A549 (cell line): ENCODE results near the gene MEGF6. TPM values are rescaled to one million over a fixed set of nuclear protein-coding genes. Genes with fewer than 3 reads are reported as not detected.

ENCODE experiments used
- ATAC-seq, 2 experiments: fragments of 200-7000 bp in 1 of 2; fragments of >200 bp in 1 of 2; cut with Nextera tagmentation in 1 of 2; cut with Tn5 transposase in 1 of 2; 3 replicates each; pipeline versions ENCODE4 v1.8.0 to v1.9.1; 2018 to 2020; ENCODE audit warnings: mild to moderate bottlenecking in 1 of 2, moderate library complexity in 1 of 2
- CTCF ChIA-PET: fragments of 300-600 bp; sonication (Branson Sonifier 250); formaldehyde crosslinking; extraction: SDS; loops from one replicate; lab custom pipeline; 2021; ENCODE audit warnings: antibody characterized with exemption, inconsistent platforms; lab: Yijun Ruan, JAX
- POLR2A ChIA-PET: fragments of 350-600 bp; formaldehyde crosslinking; extraction: SDS; loops from one replicate; lab custom pipeline; 2021; ENCODE audit warnings: antibody characterized with exemption, inconsistent platforms; lab: Yijun Ruan, JAX
- DNase-seq, 2 experiments: peaks; one replicate each; pipeline versions ENCODE4 v3.0.0 to v3.0.0-alpha.2; 2011 to 2016; ENCODE audit warnings: low read depth in 1 of 2, low spot score in 1 of 2
- FAIRE-seq: peaks from 2 replicates; lab custom pipeline; 2011; peaks lifted over from hg19 to GRCh38; lab: Jason Lieb, UNC
- H3K27ac ChIP-seq, 2 experiments: fragments of >200 bp; sonication (Bioruptor Twin); formaldehyde crosslinking; 3 replicates each; pipeline ENCODE4 v1.5.1; 2016 to 2017
- H3K4me1 ChIP-seq: fragments of >200 bp; sonication (Bioruptor Twin); formaldehyde crosslinking; 3 replicates; pipeline ENCODE4 v1.6.1; 2016
- H3K4me2 ChIP-seq: fragments of >200 bp; sonication (Bioruptor Twin); formaldehyde crosslinking; 3 replicates; pipeline ENCODE4 v1.6.1; 2016
- H3K4me3 ChIP-seq: fragments of >200 bp; sonication (Bioruptor Twin); formaldehyde crosslinking; 3 replicates; pipeline ENCODE4 v1.5.1; 2016
- H3K9me3 ChIP-seq: fragments of >200 bp; sonication (Bioruptor Twin); formaldehyde crosslinking; 3 replicates; pipeline ENCODE4 v1.6.1; 2016
- ATOH8 ChIP-seq: fragments of 250-450 bp; sonication (Bioruptor Pico); IDR thresholded peaks from 2 replicates; pipeline ENCODE4 v1.5.0; 2020; ENCODE audit warnings: low read depth, mild to moderate bottlenecking, moderate library complexity
- BHLHE40 ChIP-seq: IDR thresholded peaks from 2 replicates; pipeline ENCODE4 v1.6.1; 2012; ENCODE audit warnings: low read depth, low read length, inconsistent platforms
- CBX2 ChIP-seq: fragments of 200-600 bp; sonication (generic); IDR thresholded peaks from 2 replicates; pipeline ENCODE4 v1.6.1; 2016; ENCODE audit warnings: low read depth, mild to moderate bottlenecking, borderline replicate concordance
- EP300 ChIP-seq, 2 experiments: fragments of >200 bp; sonication (Bioruptor Twin); formaldehyde crosslinking; IDR thresholded peaks; 2 replicates in 1 of 2; 3 replicates in 1 of 2; pipeline ENCODE4 v1.6.1; 2016 to 2017
- FOSB ChIP-seq: fragments of 250-450 bp; sonication (Bioruptor Pico); IDR thresholded peaks from 2 replicates; pipeline ENCODE4 v1.5.0; 2020; ENCODE audit warnings: mild to moderate bottlenecking, moderate library complexity
- FOXS1 ChIP-seq: fragments of 250-450 bp; sonication (Bioruptor Pico); IDR thresholded peaks from 2 replicates; pipeline ENCODE4 v1.5.0; 2020; ENCODE audit warnings: mild to moderate bottlenecking, moderate library complexity
- JUNB ChIP-seq: fragments of >200 bp; sonication (Bioruptor Twin); formaldehyde crosslinking; IDR thresholded peaks from 2 replicates; pipeline ENCODE4 v1.6.1; 2016
- KDM1A ChIP-seq: fragments of 200-600 bp; sonication (generic); IDR thresholded peaks from 2 replicates; pipeline ENCODE4 v1.6.1; 2016; ENCODE audit warnings: low read depth, mild to moderate bottlenecking
- KDM5A ChIP-seq: fragments of 200-600 bp; sonication (generic); IDR thresholded peaks from 2 replicates; pipeline ENCODE4 v1.6.1; 2016; ENCODE audit warnings: antibody characterized with exemption, mild to moderate bottlenecking
- MAZ ChIP-seq: fragments of 150-350 bp; IDR thresholded peaks from 2 replicates; pipeline ENCODE4 v1.6.1; 2014; ENCODE audit warnings: antibody characterized with exemption, low read depth, low read length, borderline replicate concordance
- MYC ChIP-seq: IDR thresholded peaks from 2 replicates; pipeline ENCODE4 v1.6.1; 2012; ENCODE audit warnings: mild to moderate bottlenecking, inconsistent platforms, low read length, improper control_type of control experiment, borderline replicate concordance
- NFE2L2 ChIP-seq: fragments of 150-350 bp; conservative IDR thresholded peaks from 2 replicates; pipeline ENCODE4 v1.6.1; 2014; ENCODE audit warnings: low read length
- PHF8 ChIP-seq: fragments of 200-600 bp; sonication (generic); IDR thresholded peaks from 2 replicates; pipeline ENCODE4 v1.6.1; 2016; ENCODE audit warnings: low read depth, mild to moderate bottlenecking, antibody characterized with exemption, moderate library complexity, borderline replicate concordance
- POLR2AphosphoS2 ChIP-seq: conservative IDR thresholded peaks from 2 replicates; pipeline ENCODE4 v1.6.1; 2012; ENCODE audit warnings: low read length, improper control_type of control experiment, inconsistent platforms
- RARB ChIP-seq: fragments of 250-450 bp; sonication (Bioruptor Pico); IDR thresholded peaks from 2 replicates; pipeline ENCODE4 v1.8.0; 2021; ENCODE audit warnings: mild to moderate bottlenecking, moderate library complexity
- SMC3 ChIP-seq: fragments of >200 bp; sonication (Bioruptor Twin); formaldehyde crosslinking; IDR thresholded peaks from 3 replicates; pipeline ENCODE4 v1.6.1; 2018; ENCODE audit warnings: inconsistent platforms
- TFCP2L1 ChIP-seq: fragments of 250-450 bp; sonication (Bioruptor Pico); IDR thresholded peaks from 2 replicates; pipeline ENCODE4 v1.5.0; 2021; ENCODE audit warnings: mild to moderate bottlenecking
- TP53 ChIP-seq: fragments of 250-450 bp; sonication (Bioruptor Pico); IDR thresholded peaks from 2 replicates; pipeline ENCODE4 v1.5.0; 2021; ENCODE audit warnings: mild to moderate bottlenecking, moderate library complexity
- USF2 ChIP-seq: fragments of 450-650 bp; IDR thresholded peaks from 2 replicates; pipeline ENCODE4 v1.6.1; 2014; ENCODE audit warnings: antibody characterized with exemption
- ZC3H11A ChIP-seq: fragments of 450-650 bp; IDR thresholded peaks from 2 replicates; pipeline ENCODE4 v1.6.1; 2014; ENCODE audit warnings: antibody characterized with exemption, mild to moderate bottlenecking
- ZSCAN20 ChIP-seq: fragments of 250-450 bp; sonication (Bioruptor Pico); IDR thresholded peaks from 2 replicates; pipeline ENCODE4 v1.8.0; 2022; ENCODE audit warnings: mild to moderate bottlenecking, moderate library complexity
- WGBS: methylation state at CpG from one replicate; pipeline ENCODE4 v1.1.6; 2017; ENCODE audit errors: missing lambda C conversion rate; 5-methylcytosine and 5-hydroxymethylcytosine counted together
- polyA plus RNA-seq, 4 experiments: library from polyadenylated mRNA; depleted of rRNA in 3 of 4; stranded (reverse); fragments of >200 nt; fragmentation: RNase III in 1 of 4; extraction: RNeasy Plus Mini Kit Qiagen cat#74134 plus additional on column Dnase treatment in 1 of 4; gene quantifications; 2 replicates in 3 of 4; 3 replicates in 1 of 4; pipeline ENCODE4 v1.2.3, GENCODE V29; 2011 to 2017
- TF ChIP-seq, protein P1 (sequence below): fragments of >200 bp; sonication (Bioruptor Twin); formaldehyde crosslinking; IDR thresholded peaks from 3 replicates; pipeline ENCODE4 v1.5.1; 2016
- TF ChIP-seq, protein P2 (sequence below): fragments of 250-450 bp; sonication (Bioruptor Pico); IDR thresholded peaks from 2 replicates; pipeline ENCODE4 v1.5.0; 2021; ENCODE audit warnings: mild to moderate bottlenecking, moderate library complexity, borderline replicate concordance

Gene MEGF6
- polyA plus RNA-seq, 2 of the 4 experiments (the other 2 are of a cell fraction), result 0.66 to 13.7 TPM

- no peak for TF ChIP-seq ATOH8 (CRISPR knock-in tag)
- TF ChIP-seq, protein P1, sequence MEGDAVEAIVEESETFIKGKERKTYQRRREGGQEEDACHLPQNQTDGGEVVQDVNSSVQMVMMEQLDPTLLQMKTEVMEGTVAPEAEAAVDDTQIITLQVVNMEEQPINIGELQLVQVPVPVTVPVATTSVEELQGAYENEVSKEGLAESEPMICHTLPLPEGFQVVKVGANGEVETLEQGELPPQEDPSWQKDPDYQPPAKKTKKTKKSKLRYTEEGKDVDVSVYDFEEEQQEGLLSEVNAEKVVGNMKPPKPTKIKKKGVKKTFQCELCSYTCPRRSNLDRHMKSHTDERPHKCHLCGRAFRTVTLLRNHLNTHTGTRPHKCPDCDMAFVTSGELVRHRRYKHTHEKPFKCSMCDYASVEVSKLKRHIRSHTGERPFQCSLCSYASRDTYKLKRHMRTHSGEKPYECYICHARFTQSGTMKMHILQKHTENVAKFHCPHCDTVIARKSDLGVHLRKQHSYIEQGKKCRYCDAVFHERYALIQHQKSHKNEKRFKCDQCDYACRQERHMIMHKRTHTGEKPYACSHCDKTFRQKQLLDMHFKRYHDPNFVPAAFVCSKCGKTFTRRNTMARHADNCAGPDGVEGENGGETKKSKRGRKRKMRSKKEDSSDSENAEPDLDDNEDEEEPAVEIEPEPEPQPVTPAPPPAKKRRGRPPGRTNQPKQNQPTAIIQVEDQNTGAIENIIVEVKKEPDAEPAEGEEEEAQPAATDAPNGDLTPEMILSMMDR, result no peak
- TF ChIP-seq FOXS1 (CRISPR knock-in tag), result no peak
- no peak for TF ChIP-seq MAZ
- TF ChIP-seq MYC, result no peak
- TF ChIP-seq PHF8, result no peak
- TF ChIP-seq NFE2L2, result no peak
- no peak for TF ChIP-seq JUNB
- no peak for TF ChIP-seq BHLHE40
- TF ChIP-seq ZSCAN20 (CRISPR knock-in tag), result no peak
- TF ChIP-seq ZC3H11A, result no peak
- no peak for TF ChIP-seq TP53 (CRISPR knock-in tag)
- no peak for TF ChIP-seq USF2
- POLR2A ChIA-PET, result no interaction called here
- Histone ChIP-seq H3K4me3 (no peak overlapping the region), H3K4me2 (no peak overlapping the region), H3K9me3 (no peaks in the 10 kb centered on the region), H3K4me1 (no peaks in the 10 kb centered on the region), H3K27ac (no peak overlapping the region)
- DNase-seq (no peak), ATAC-seq (no peak), FAIRE-seq (no peak)
- CTCF ChIA-PET, result no interaction called here
- WGBS, result 44% methylated on average over 3 of the region's 6 CpGs
Measured at GRCh38 chr1:3571263-3571662, 40.0 kb downstream of the MEGF6 start.

- CTCF ChIA-PET, result interaction anchor here (2.1 kb wide), 1 partner anchor 117 kb away, joined by 5 read pairs; no protein-coding TSS in a partner anchor
- 75% methylated on average over 5 of the region's 21 CpGs for WGBS
- POLR2A ChIA-PET, result no interaction called here
- FAIRE-seq (no peak), ATAC-seq (no peak), DNase-seq (no peak)
- H3K27ac ChIP-seq, result no peak overlapping the region
- H3K4me1 ChIP-seq, result no peaks in the 10 kb centered on the region
- H3K4me2 ChIP-seq, result no peak overlapping the region
- H3K9me3 ChIP-seq, result no peaks in the 10 kb centered on the region
- H3K4me3 ChIP-seq, result no peak overlapping the region
- TF ChIP-seq KDM1A, result no peak
- no peak for TF ChIP-seq TFCP2L1
- no peak for TF ChIP-seq ZC3H11A
- TF ChIP-seq CBX2, result no peak
- TF ChIP-seq KDM5A, result no peak
- TF ChIP-seq RARB, result no peak
- no peak for TF ChIP-seq EP300 (IDR thresholded peaks at IDR 0.05)
- no peak for TF ChIP-seq SMC3
- no peak for TF ChIP-seq FOSB (CRISPR knock-in tag)
- TF ChIP-seq, protein P2, sequence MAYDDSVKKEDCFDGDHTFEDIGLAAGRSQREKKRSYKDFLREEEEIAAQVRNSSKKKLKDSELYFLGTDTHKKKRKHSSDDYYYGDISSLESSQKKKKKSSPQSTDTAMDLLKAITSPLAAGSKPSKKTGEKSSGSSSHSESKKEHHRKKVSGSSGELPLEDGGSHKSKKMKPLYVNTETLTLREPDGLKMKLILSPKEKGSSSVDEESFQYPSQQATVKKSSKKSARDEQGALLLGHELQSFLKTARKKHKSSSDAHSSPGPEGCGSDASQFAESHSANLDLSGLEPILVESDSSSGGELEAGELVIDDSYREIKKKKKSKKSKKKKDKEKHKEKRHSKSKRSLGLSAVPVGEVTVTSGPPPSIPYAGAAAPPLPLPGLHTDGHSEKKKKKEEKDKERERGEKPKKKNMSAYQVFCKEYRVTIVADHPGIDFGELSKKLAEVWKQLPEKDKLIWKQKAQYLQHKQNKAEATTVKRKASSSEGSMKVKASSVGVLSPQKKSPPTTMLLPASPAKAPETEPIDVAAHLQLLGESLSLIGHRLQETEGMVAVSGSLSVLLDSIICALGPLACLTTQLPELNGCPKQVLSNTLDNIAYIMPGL (CRISPR knock-in tag), result no peak
- no peak for TF ChIP-seq POLR2AphosphoS2
Measured at GRCh38 chr1:3570066-3570986, 41.0 kb downstream of the MEGF6 start.
